SK-N-SH (cell line): ENCODE data around the gene DEGS1. TPM values are rescaled to one million over a fixed set of nuclear protein-coding genes. Genes with fewer than 3 reads are reported as not detected.

Source experiments
- CTCF ChIA-PET: fragments of 300-600, 350-600 bp; formaldehyde crosslinking; extraction: SDS; loops from one replicate; lab custom pipeline; 2021; lab: Yijun Ruan, JAX
- POLR2A ChIA-PET: fragments of 350-600 bp; sonication (Branson Sonifier 250); formaldehyde crosslinking; extraction: SDS; loops from one replicate; lab custom pipeline; 2020; ENCODE audit warnings: antibody characterized with exemption, inconsistent platforms; lab: Yijun Ruan, JAX
- DNase-seq: peaks from one replicate; pipeline ENCODE4 v3.0.0; 2012
- H2AFZ ChIP-seq: fragments of 200-600 bp; sonication (generic); 2 replicates; pipeline ENCODE4 v1.8.1; 2016; ENCODE audit warnings: antibody characterized with exemption, mild to moderate bottlenecking, low read depth
- H3F3A ChIP-seq: fragments of 200-600 bp; sonication (generic); replicated peaks from 2 replicates; pipeline ENCODE3; 2016; ENCODE audit warnings: antibody characterized with exemption, mild to moderate bottlenecking; ENCODE audit not compliant: insufficient read depth
- H3K27ac ChIP-seq, 2 experiments: fragments of 200-500 bp in 1 of 2; fragments of 200-600 bp in 1 of 2; sonication (Bioruptor generic) in 1 of 2; sonication (generic), shearing (Covaris generic) in 1 of 2; 2 replicates each; pipeline versions ENCODE4 v1.5.1 to v1.6.1; 2014 to 2016; ENCODE audit warnings: low read depth in 2 of 2, inconsistent platforms in 1 of 2, low read length in 1 of 2, mild to moderate bottlenecking in 1 of 2, mixed read lengths in 1 of 2
- H3K27me3 ChIP-seq: fragments of 200-600 bp; sonication (generic), shearing (Covaris generic); 2 replicates; pipeline ENCODE4 v1.6.1; 2016; ENCODE audit warnings: mixed run types; ENCODE audit not compliant: insufficient read depth
- H3K36me3 ChIP-seq, 2 experiments: fragments of 200-500 bp in 1 of 2; fragments of 200-600 bp in 1 of 2; sonication (Bioruptor generic) in 1 of 2; sonication (generic) in 1 of 2; replicated peaks in 1 of 2; 2 replicates each; pipeline versions ENCODE3 to v1.5.1; 2014 to 2016; ENCODE audit warnings: low read length in 1 of 2, mild to moderate bottlenecking in 1 of 2; ENCODE audit not compliant: insufficient read depth in 2 of 2, control insufficient read depth in 1 of 2
- H3K4me1 ChIP-seq, 2 experiments: fragments of 200-500 bp in 1 of 2; fragments of 200-600 bp in 1 of 2; sonication (Bioruptor generic) in 1 of 2; sonication (generic), shearing (Covaris generic) in 1 of 2; 2 replicates each; pipeline versions ENCODE4 v1.5.1 to v1.6.1; 2014 to 2016; ENCODE audit warnings: low read depth in 1 of 2, low read length in 1 of 2, mixed run types in 1 of 2; ENCODE audit not compliant: insufficient read depth in 2 of 2, control insufficient read depth in 1 of 2
- H3K4me2 ChIP-seq: fragments of 200-600 bp; sonication (generic), shearing (Covaris generic); 2 replicates; pipeline ENCODE4 v1.6.1; 2017; ENCODE audit warnings: mixed run types
- H3K4me3 ChIP-seq, 2 experiments: fragments of 200-500 bp in 1 of 2; fragments of 200-600 bp in 1 of 2; sonication (Bioruptor generic) in 1 of 2; sonication (generic), shearing (Covaris generic) in 1 of 2; 2 replicates each; pipeline versions ENCODE4 v1.5.1 to v1.8.1; 2014 to 2016; ENCODE audit warnings: low read depth in 2 of 2, inconsistent platforms in 1 of 2, low read length in 1 of 2, mild to moderate bottlenecking in 1 of 2, mixed read lengths in 1 of 2, moderate library complexity in 1 of 2
- H3K79me2 ChIP-seq: fragments of 200-600 bp; sonication (generic); 2 replicates; pipeline ENCODE4 v1.8.1; 2017; ENCODE audit warnings: mild to moderate bottlenecking; ENCODE audit not compliant: insufficient read depth
- H3K9ac ChIP-seq: fragments of 200-600 bp; sonication (generic); 2 replicates; pipeline ENCODE4 v1.6.1; 2017; ENCODE audit warnings: mixed run types
- H3K9me2 ChIP-seq: fragments of 200-600 bp; sonication (generic); 2 replicates; pipeline ENCODE4 v1.6.1; 2017; ENCODE audit warnings: mixed run types
- H3K9me3 ChIP-seq: fragments of 200-600 bp; sonication (generic); 2 replicates; pipeline ENCODE4 v1.6.1; 2017; ENCODE audit warnings: mixed run types, mild to moderate bottlenecking, moderate library complexity
- H4K20me1 ChIP-seq: fragments of 200-600 bp; sonication (generic); 2 replicates; pipeline ENCODE4 v1.6.1; 2017; ENCODE audit warnings: mild to moderate bottlenecking, mixed run types; ENCODE audit not compliant: insufficient read depth
- EP300 ChIP-seq, 2 experiments: IDR thresholded peaks; 2 replicates each; pipeline versions ENCODE4 v1.4.0 to v1.6.1; 2012; ENCODE audit warnings: borderline replicate concordance in 1 of 2, low read depth in 1 of 2, low read length in 1 of 2
- EZH2phosphoT487 ChIP-seq: fragments of 200-600 bp; sonication (generic); IDR thresholded peaks from 2 replicates; pipeline ENCODE4 v1.6.1; 2017; ENCODE audit warnings: low read depth, mixed run types, mild to moderate bottlenecking, antibody characterized with exemption, moderate library complexity, borderline replicate concordance
- FOSL2 ChIP-seq: IDR thresholded peaks from 2 replicates; pipeline ENCODE4 v1.4.0; 2012; ENCODE audit warnings: low read depth, mild to moderate bottlenecking, moderate library complexity, borderline replicate concordance
- FOXM1 ChIP-seq: IDR thresholded peaks from 2 replicates; pipeline ENCODE4 v1.4.0; 2012; ENCODE audit warnings: low read depth, mild to moderate bottlenecking
- GATA2 ChIP-seq: sonication (generic); formaldehyde crosslinking; IDR thresholded peaks from 2 replicates; pipeline ENCODE4 v1.5.0; 2020; ENCODE audit warnings: mild to moderate bottlenecking, missing genetic modification reagents
- JUND ChIP-seq: IDR thresholded peaks from 2 replicates; pipeline ENCODE4 v1.4.0; 2012
- NFIC ChIP-seq: IDR thresholded peaks from 2 replicates; pipeline ENCODE4 v1.4.0; 2012; ENCODE audit warnings: borderline replicate concordance
- NRF1 ChIP-seq: IDR thresholded peaks from 2 replicates; pipeline ENCODE4 v1.6.1; 2012; ENCODE audit warnings: low read depth, mild to moderate bottlenecking, low read length
- POLR2AphosphoS5 ChIP-seq: IDR thresholded peaks from 2 replicates; pipeline ENCODE4 v1.6.1; 2012; ENCODE audit warnings: low read depth, low read length
- RCOR1 ChIP-seq: fragments of 150-350 bp; IDR thresholded peaks from 2 replicates; pipeline ENCODE4 v1.6.1; 2017; ENCODE audit warnings: antibody characterized with exemption, low read length
- RFX5 ChIP-seq: IDR thresholded peaks from 2 replicates; pipeline ENCODE4 v1.6.1; 2012; ENCODE audit warnings: mild to moderate bottlenecking, improper control_type of control experiment, low read length
- RXRA ChIP-seq: IDR thresholded peaks from 2 replicates; pipeline ENCODE4 v1.4.0; 2012; ENCODE audit warnings: low read depth, mild to moderate bottlenecking, borderline replicate concordance
- SMC3 ChIP-seq: IDR thresholded peaks from 2 replicates; pipeline ENCODE4 v1.6.1; 2012; ENCODE audit warnings: low read depth, low read length, improper control_type of control experiment
- YY1 ChIP-seq: IDR thresholded peaks from 2 replicates; pipeline ENCODE4 v1.4.0; 2012; ENCODE audit warnings: low read depth, mild to moderate bottlenecking
- WGBS: methylation state at CpG from one replicate; pipeline ENCODE4 v1.1.6; 2017; ENCODE audit warnings: low lambda C conversion rate; 5-methylcytosine and 5-hydroxymethylcytosine counted together
- polyA plus RNA-seq, 3 experiments: library from polyadenylated mRNA; depleted of rRNA; stranded (reverse); fragments of >200 nt; gene quantifications; 2 replicates each; pipeline ENCODE4 v1.2.3, GENCODE V29; 2012
- TF ChIP-seq, protein P1 (sequence below): fragments of 200-600 bp; sonication (generic); IDR thresholded peaks from 2 replicates; pipeline ENCODE4 v1.6.1; 2017; ENCODE audit warnings: antibody characterized with exemption, mild to moderate bottlenecking, moderate library complexity
- TF ChIP-seq, protein P2 (sequence below): IDR thresholded peaks from 2 replicates; pipeline ENCODE4 v1.4.0; 2012; ENCODE audit warnings: low read depth, borderline replicate concordance
- TF ChIP-seq, protein P3 (sequence below): fragments of 150-350 bp; IDR thresholded peaks from 2 replicates; pipeline ENCODE4 v1.6.1; 2016; ENCODE audit warnings: mild to moderate bottlenecking, low read depth, low read length
- TF ChIP-seq, protein P4 (sequence below): IDR thresholded peaks from 2 replicates; pipeline ENCODE4 v1.6.1; 2012; ENCODE audit warnings: mild to moderate bottlenecking, low read depth, low read length, moderate library complexity
- TF ChIP-seq, protein P5 (sequence below): fragments of 150-350 bp; IDR thresholded peaks from 2 replicates; pipeline ENCODE4 v1.6.1; 2017; ENCODE audit warnings: antibody characterized with exemption, low read length, low read depth, borderline replicate concordance
- TF ChIP-seq, protein P6 (sequence below): IDR thresholded peaks from 2 replicates; pipeline ENCODE4 v1.4.0; 2012; ENCODE audit warnings: low read depth, borderline replicate concordance

The DEGS1 gene
- polyA plus RNA-seq, 1 of the 3 experiments (the other 2 are of a cell fraction) = 62.3 TPM

DNA sequence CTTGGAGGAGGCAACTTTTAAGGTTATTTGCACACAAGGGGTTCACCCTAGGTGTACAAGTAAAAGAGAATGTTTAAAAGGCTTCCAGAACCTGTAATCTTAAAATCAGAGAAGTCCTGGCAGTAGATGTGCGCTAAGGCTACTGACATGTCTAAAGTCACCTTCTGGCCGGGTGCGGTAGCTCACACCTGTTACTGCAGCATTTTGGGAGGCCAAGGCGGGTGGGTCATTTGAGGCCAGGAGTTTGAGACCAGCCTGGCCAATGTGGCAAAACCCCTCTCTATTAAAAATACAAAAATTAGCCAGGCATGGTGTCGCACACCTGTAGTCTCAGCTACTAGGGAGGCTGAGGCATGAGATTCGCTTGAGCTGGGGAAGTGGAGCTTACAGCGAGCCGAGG, 20.3 kb upstream of the DEGS1 start:
- Histone ChIP-seq H3K36me3 (peaks cover 42 to 43% of the 10 kb centered on the region in 2 experiments), H3F3A (peaks cover 9% of the 10 kb centered on the region), H3K4me3 (no peak overlapping the region), H3K9me3 (no peaks in the 10 kb centered on the region), H3K27me3 (no peaks in the 10 kb centered on the region), H3K79me2 (no peaks in the 10 kb centered on the region), H3K9ac (no peak overlapping the region), H4K20me1 (no peaks in the 10 kb centered on the region), H3K27ac (no peak overlapping the region), H3K4me2 (no peak overlapping the region), H3K4me1 (no peaks in the 10 kb centered on the region; a peak in 1 of 4 replicates), H2AFZ (no peak overlapping the region), H3K9me2 (no peaks in the 10 kb centered on the region)
- POLR2A ChIA-PET = no interaction called here
- TF ChIP-seq, protein P1, sequence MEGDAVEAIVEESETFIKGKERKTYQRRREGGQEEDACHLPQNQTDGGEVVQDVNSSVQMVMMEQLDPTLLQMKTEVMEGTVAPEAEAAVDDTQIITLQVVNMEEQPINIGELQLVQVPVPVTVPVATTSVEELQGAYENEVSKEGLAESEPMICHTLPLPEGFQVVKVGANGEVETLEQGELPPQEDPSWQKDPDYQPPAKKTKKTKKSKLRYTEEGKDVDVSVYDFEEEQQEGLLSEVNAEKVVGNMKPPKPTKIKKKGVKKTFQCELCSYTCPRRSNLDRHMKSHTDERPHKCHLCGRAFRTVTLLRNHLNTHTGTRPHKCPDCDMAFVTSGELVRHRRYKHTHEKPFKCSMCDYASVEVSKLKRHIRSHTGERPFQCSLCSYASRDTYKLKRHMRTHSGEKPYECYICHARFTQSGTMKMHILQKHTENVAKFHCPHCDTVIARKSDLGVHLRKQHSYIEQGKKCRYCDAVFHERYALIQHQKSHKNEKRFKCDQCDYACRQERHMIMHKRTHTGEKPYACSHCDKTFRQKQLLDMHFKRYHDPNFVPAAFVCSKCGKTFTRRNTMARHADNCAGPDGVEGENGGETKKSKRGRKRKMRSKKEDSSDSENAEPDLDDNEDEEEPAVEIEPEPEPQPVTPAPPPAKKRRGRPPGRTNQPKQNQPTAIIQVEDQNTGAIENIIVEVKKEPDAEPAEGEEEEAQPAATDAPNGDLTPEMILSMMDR = no peak
- TF ChIP-seq NFIC (no peak), EZH2phosphoT487 (no peak), YY1 (no peak), GATA2 (CRISPR knock-in tag) (no peak), SMC3 (no peak), RXRA (no peak), RCOR1 (no peak), RFX5 (no peak), FOXM1 (no peak), POLR2AphosphoS5 (no peak), NRF1 (no peak), EP300 (IDR thresholded peaks at IDR 0.05; ENCODE audit: borderline replicate concordance in 1 of 2, low read depth in 1 of 2, low read length in 1 of 2) (no peak), FOSL2 (no peak), JUND (no peak)
- TF ChIP-seq, protein P2, sequence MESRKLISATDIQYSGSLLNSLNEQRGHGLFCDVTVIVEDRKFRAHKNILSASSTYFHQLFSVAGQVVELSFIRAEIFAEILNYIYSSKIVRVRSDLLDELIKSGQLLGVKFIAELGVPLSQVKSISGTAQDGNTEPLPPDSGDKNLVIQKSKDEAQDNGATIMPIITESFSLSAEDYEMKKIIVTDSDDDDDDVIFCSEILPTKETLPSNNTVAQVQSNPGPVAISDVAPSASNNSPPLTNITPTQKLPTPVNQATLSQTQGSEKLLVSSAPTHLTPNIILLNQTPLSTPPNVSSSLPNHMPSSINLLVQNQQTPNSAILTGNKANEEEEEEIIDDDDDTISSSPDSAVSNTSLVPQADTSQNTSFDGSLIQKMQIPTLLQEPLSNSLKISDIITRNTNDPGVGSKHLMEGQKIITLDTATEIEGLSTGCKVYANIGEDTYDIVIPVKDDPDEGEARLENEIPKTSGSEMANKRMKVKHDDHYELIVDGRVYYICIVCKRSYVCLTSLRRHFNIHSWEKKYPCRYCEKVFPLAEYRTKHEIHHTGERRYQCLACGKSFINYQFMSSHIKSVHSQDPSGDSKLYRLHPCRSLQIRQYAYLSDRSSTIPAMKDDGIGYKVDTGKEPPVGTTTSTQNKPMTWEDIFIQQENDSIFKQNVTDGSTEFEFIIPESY = no peak
- TF ChIP-seq, protein P3, sequence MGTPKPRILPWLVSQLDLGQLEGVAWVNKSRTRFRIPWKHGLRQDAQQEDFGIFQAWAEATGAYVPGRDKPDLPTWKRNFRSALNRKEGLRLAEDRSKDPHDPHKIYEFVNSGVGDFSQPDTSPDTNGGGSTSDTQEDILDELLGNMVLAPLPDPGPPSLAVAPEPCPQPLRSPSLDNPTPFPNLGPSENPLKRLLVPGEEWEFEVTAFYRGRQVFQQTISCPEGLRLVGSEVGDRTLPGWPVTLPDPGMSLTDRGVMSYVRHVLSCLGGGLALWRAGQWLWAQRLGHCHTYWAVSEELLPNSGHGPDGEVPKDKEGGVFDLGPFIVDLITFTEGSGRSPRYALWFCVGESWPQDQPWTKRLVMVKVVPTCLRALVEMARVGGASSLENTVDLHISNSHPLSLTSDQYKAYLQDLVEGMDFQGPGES = no peak
- TF ChIP-seq, protein P4, sequence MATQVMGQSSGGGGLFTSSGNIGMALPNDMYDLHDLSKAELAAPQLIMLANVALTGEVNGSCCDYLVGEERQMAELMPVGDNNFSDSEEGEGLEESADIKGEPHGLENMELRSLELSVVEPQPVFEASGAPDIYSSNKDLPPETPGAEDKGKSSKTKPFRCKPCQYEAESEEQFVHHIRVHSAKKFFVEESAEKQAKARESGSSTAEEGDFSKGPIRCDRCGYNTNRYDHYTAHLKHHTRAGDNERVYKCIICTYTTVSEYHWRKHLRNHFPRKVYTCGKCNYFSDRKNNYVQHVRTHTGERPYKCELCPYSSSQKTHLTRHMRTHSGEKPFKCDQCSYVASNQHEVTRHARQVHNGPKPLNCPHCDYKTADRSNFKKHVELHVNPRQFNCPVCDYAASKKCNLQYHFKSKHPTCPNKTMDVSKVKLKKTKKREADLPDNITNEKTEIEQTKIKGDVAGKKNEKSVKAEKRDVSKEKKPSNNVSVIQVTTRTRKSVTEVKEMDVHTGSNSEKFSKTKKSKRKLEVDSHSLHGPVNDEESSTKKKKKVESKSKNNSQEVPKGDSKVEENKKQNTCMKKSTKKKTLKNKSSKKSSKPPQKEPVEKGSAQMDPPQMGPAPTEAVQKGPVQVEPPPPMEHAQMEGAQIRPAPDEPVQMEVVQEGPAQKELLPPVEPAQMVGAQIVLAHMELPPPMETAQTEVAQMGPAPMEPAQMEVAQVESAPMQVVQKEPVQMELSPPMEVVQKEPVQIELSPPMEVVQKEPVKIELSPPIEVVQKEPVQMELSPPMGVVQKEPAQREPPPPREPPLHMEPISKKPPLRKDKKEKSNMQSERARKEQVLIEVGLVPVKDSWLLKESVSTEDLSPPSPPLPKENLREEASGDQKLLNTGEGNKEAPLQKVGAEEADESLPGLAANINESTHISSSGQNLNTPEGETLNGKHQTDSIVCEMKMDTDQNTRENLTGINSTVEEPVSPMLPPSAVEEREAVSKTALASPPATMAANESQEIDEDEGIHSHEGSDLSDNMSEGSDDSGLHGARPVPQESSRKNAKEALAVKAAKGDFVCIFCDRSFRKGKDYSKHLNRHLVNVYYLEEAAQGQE = no peak
- TF ChIP-seq, protein P5, sequence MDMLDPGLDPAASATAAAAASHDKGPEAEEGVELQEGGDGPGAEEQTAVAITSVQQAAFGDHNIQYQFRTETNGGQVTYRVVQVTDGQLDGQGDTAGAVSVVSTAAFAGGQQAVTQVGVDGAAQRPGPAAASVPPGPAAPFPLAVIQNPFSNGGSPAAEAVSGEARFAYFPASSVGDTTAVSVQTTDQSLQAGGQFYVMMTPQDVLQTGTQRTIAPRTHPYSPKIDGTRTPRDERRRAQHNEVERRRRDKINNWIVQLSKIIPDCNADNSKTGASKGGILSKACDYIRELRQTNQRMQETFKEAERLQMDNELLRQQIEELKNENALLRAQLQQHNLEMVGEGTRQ = no peak
- TF ChIP-seq, protein P6, sequence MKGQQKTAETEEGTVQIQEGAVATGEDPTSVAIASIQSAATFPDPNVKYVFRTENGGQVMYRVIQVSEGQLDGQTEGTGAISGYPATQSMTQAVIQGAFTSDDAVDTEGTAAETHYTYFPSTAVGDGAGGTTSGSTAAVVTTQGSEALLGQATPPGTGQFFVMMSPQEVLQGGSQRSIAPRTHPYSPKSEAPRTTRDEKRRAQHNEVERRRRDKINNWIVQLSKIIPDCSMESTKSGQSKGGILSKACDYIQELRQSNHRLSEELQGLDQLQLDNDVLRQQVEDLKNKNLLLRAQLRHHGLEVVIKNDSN = no peak
- WGBS = 95% methylated on average over 8 of the region's 8 CpGs
- CTCF ChIA-PET = interaction anchor here (0.9 kb wide), 1 partner anchor 9 kb away, joined by 4 read pairs; no protein-coding TSS in a partner anchor
- no peak for DNase-seq
